ENCODE measurements around the gene GALR2.

GALR2 gene

DNA sequence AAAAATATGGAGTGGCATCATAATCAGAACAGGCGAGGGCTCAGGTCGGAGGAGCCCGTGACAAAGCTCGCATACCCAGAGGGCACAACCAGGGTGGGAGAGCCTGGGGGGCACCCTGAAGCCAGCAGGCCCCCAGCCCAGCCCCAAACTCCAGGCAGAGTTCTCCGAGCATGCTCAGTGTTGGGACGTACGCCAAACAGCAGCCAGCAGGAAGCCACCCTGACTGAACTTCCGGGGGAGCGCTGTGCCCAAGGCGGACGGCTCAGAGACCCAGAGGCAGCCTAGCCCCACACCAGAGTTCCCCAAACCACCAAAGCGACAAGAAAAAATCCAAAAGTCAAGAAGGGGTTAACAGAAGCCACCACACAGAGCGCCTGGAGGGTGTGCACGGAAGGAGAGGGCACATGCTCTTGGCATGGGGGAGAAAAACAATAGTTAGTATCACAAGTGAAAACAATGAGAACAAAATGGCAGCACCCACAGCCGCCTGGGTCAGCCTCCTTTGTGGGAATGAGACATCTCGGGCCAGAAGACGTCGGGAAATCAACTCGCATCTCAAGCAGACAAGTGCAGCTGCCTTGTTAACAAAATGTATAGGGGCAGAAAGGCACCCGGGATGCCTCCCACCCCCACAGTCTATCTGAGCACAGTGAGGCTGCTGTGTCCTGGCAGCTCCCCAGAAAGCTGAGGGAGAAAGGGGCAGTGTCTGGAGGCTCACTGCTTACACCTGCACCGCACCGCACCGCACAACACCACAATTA lies 17.1 kb downstream of the GALR2 start:
- no peak overlapping the region for H3K4me3 ChIP-seq (ENCODE audit: low read depth in 1 of 2, low read length in 1 of 2)
- no peaks in the 10 kb centered on the region for H3K27me3 ChIP-seq
- no peaks in the 10 kb centered on the region for H3K4me1 ChIP-seq (ENCODE audit: control insufficient read depth in 1 of 2, insufficient read depth in 1 of 2, low read depth in 1 of 2, low read length in 1 of 2)
- H3K9me3 ChIP-seq = no peaks in the 10 kb centered on the region
- H3K27ac ChIP-seq = no peak overlapping the region
- TF ChIP-seq, protein P1, sequence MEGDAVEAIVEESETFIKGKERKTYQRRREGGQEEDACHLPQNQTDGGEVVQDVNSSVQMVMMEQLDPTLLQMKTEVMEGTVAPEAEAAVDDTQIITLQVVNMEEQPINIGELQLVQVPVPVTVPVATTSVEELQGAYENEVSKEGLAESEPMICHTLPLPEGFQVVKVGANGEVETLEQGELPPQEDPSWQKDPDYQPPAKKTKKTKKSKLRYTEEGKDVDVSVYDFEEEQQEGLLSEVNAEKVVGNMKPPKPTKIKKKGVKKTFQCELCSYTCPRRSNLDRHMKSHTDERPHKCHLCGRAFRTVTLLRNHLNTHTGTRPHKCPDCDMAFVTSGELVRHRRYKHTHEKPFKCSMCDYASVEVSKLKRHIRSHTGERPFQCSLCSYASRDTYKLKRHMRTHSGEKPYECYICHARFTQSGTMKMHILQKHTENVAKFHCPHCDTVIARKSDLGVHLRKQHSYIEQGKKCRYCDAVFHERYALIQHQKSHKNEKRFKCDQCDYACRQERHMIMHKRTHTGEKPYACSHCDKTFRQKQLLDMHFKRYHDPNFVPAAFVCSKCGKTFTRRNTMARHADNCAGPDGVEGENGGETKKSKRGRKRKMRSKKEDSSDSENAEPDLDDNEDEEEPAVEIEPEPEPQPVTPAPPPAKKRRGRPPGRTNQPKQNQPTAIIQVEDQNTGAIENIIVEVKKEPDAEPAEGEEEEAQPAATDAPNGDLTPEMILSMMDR (IDR thresholded peaks at IDR 0.05) = no peak
- H3K36me3 ChIP-seq = peaks cover 92% of the 10 kb centered on the region

DNA sequence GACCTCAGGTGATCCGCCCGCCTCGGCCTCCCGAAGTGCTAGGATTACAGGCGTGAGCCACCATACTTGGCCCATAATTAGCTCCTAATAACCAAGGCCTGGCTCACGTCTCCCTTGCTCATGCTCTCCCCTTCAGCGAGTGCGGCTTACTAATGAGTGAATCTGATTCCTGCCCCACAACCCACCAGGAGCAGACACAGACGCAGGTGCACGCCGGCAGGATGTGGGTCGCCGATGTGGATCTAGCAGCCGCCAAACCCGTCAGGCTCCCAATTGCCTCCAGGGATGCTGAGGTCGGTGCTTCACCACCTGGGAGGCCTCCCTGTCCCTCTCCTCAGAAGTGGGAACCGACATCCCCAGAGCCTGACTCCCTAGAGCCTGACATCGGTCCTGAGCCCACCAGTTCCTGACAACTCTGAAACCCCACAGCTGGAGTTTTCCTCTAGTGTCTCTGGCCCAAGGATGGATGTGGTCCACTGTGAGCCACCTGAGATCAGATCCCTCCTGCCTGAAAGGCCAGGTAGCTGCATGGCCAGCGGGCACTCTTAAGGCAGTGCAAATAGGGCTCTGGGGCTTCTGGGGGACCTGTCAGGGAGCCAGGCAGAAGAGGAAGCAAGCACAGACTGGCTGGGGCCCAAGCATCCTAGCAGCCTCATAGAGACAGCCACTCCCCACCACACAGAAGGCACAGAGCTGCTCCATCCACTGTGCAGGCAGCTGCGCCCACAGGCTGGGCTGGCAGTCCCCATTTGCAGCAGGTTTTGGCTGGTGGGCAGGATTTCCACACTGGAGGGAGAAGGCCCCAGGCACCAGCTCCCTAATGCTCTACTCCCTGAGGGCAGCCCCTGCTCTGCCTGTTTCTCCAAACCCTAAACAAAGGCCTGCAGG lies 18.2 kb downstream of the GALR2 start:
- peaks cover 92% of the 10 kb centered on the region for H3K36me3 ChIP-seq
- TF ChIP-seq, protein P1 (IDR thresholded peaks at IDR 0.05) = no peak
- H3K4me1 ChIP-seq (ENCODE audit: control insufficient read depth in 1 of 2, insufficient read depth in 1 of 2, low read depth in 1 of 2, low read length in 1 of 2) = no peaks in the 10 kb centered on the region
- H3K4me3 ChIP-seq (ENCODE audit: low read depth in 1 of 2, low read length in 1 of 2) = no peak overlapping the region
- H3K9me3 ChIP-seq = no peaks in the 10 kb centered on the region
- H3K27ac ChIP-seq = no peak overlapping the region
- no peaks in the 10 kb centered on the region for H3K27me3 ChIP-seq

DNA sequence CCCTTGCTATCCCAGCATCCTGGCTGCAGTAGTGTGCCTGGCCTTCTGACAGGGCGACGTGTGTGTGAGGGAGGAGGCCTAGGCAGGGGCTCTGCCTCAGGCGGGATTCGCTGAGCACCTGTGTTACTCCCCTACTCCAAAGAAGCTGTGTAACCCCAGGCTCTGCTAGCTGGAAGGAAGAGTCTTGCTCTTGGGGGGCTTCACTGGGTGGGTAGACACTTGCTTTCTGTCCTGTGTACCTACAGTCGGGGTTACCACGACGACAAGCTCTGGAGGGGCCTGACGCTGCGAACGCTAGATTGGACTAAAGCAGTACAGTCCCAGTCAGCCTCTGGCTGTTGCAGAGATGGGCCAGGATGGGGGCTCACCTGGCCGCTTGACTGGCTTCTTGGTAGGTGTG lies 19.5 kb downstream of the GALR2 start:
- TF ChIP-seq, protein P1 (IDR thresholded peaks at IDR 0.05) = no peak
- no peak overlapping the region for H3K27ac ChIP-seq
- H3K27me3 ChIP-seq = no peaks in the 10 kb centered on the region
- H3K9me3 ChIP-seq = no peaks in the 10 kb centered on the region
- no peak overlapping the region for H3K4me3 ChIP-seq (ENCODE audit: low read depth in 1 of 2, low read length in 1 of 2)
- H3K36me3 ChIP-seq = peaks cover 89% of the 10 kb centered on the region
- H3K4me1 ChIP-seq (ENCODE audit: control insufficient read depth in 1 of 2, insufficient read depth in 1 of 2, low read depth in 1 of 2, low read length in 1 of 2) = no peaks in the 10 kb centered on the region

DNA sequence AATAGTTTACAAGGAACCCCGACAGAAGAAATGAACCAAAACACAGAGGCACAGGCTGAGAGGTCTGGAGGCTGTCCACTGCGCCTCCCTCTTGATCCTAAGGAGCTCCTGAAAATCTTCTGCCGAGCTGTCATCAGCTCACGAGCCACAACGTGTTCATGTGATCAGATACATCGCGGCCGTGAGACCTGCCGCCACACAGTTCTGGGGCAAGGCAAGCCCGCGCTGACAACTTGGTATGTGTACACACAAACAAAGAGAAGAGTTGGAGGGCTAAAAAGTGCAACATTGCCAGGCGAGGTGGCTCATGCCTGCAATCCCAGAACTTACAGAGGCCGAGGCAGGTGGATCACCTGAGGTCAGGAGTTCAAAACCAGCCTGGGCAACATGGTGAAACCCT lies 21.4 kb downstream of the GALR2 start:
- H3K36me3 ChIP-seq = peaks cover 88% of the 10 kb centered on the region
- no peak overlapping the region for H3K4me3 ChIP-seq (ENCODE audit: low read depth in 1 of 2, low read length in 1 of 2)
- no peaks in the 10 kb centered on the region for H3K4me1 ChIP-seq (ENCODE audit: control insufficient read depth in 1 of 2, insufficient read depth in 1 of 2, low read depth in 1 of 2, low read length in 1 of 2)
- H3K27ac ChIP-seq = no peak overlapping the region
- TF ChIP-seq, protein P1 (IDR thresholded peaks at IDR 0.05) = no peak
- no peaks in the 10 kb centered on the region for H3K27me3 ChIP-seq
- H3K9me3 ChIP-seq = no peaks in the 10 kb centered on the region

DNA sequence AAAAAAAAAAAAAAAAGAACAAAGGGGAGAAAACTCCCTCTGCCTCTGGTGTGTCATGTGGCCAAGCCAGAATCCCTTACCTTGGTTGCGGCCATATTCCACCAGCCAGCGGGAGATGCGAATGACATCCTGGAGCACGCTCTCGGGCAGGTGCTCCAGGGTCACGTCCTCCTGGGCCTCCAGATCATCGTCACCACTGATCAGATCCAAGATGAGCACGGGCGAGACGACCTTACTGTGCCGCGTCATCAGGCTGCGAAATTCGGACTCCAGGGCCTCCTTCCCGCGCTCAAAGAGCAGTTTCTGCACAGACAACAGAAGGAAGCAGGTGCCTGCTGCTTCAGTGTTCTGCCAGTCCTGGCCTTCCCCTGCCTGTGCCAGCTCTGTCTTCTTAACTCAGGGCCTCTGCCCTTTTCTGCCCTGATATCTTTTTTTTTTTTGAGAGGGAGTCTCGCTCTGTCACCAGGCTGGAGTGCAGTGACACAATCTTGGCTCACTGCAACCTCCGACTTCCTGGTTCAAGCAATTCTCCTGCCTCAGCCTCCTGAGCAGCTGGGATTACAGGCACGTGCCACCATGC lies 23.2 kb downstream of the GALR2 start:
- Histone ChIP-seq H3K9me3 (no peaks in the 10 kb centered on the region), H3K27ac (no peak overlapping the region), H3K4me3 (ENCODE audit: low read depth in 1 of 2, low read length in 1 of 2) (no peak overlapping the region), H3K4me1 (ENCODE audit: control insufficient read depth in 1 of 2, insufficient read depth in 1 of 2, low read depth in 1 of 2, low read length in 1 of 2) (peaks cover 2 to 4% of the 10 kb centered on the region in 2 experiments), H3K27me3 (no peaks in the 10 kb centered on the region), H3K36me3 (peaks cover 81% of the 10 kb centered on the region)
- TF ChIP-seq, protein P1 (IDR thresholded peaks at IDR 0.05) = no peak

All from neutrophil (primary cell).